ENCODE data around the gene CRIM1.

CRIM1 gene

DNA sequence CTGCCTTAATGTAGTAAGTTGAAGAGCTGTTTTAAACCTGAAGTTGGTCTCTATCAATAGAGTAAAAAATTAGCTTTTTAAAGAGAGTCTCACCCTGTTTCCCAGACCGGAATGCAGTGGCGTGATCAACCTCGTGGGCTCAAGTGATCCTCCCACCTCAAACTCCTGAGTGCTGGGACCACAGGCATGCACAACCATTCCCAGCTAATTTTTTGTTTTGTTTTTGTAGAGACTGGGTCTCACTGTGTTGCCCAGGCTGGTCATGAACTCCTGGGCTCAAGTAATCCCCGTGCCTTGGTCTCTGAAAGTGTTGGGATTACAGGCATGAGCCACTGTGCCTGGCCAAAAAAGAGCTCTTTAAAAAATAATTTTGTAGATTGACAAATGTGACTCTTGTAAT lies 40.3 kb downstream of the CRIM1 start:
- Histone ChIP-seq H3K36me3 (replicated peaks in 1 of 2; ENCODE audit: control insufficient read depth in 2 of 2, insufficient read depth in 2 of 2, low read length in 2 of 2) (no peaks in the 10 kb centered on the region), H2BK5ac (ENCODE audit: low read length) (no peak overlapping the region), H3K4me3 (ENCODE audit: low read length in 2 of 2) (no peak overlapping the region), H2BK12ac (ENCODE audit: low read length) (no peak overlapping the region), H3K4me2 (ENCODE audit: insufficient read depth, low read length, poor library complexity, severe bottlenecking) (no peak overlapping the region), H3K9me3 (replicated peaks in 1 of 2; ENCODE audit: control insufficient read depth in 2 of 2, insufficient read depth in 1 of 2, low read depth in 1 of 2, low read length in 2 of 2) (no peaks in the 10 kb centered on the region), H3K79me1 (ENCODE audit: low read depth, low read length) (no peaks in the 10 kb centered on the region), H3K14ac (ENCODE audit: low read length) (no peak overlapping the region), H4K8ac (ENCODE audit: low read depth, low read length) (no peak overlapping the region), H2BK15ac (ENCODE audit: low read length) (no peak overlapping the region), H3K27ac (replicated peaks; ENCODE audit: low read length) (no peak overlapping the region), H3K4ac (ENCODE audit: low read length) (no peak overlapping the region), H3K27me3 (ENCODE audit: control insufficient read depth in 3 of 3, insufficient read depth in 3 of 3, low read depth in 1 of 3, low read length in 3 of 3) (no peaks in the 10 kb centered on the region), H4K91ac (ENCODE audit: low read depth, low read length, poor library complexity) (no peak overlapping the region), H3K4me1 (ENCODE audit: control insufficient read depth in 2 of 2, insufficient read depth in 1 of 2, low read depth in 1 of 2, low read length in 2 of 2) (peaks cover 2 to 5% of the 10 kb centered on the region in 2 donors), H2BK120ac (ENCODE audit: low read depth, low read length) (no peak overlapping the region), H2AK5ac (ENCODE audit: low read depth, low read length) (no peak overlapping the region), H3K9ac (ENCODE audit: low read depth, low read length, poor library complexity) (no peak overlapping the region), H2AFZ (ENCODE audit: low read length) (no peak overlapping the region), H3K23ac (ENCODE audit: low read depth, low read length, poor library complexity) (no peak overlapping the region), H3K18ac (ENCODE audit: low read length) (no peak overlapping the region)
- no peak for DNase-seq (ENCODE audit: low spot score)
- no CpG with 5 or more reads among the region's 4 CpGs for WGBS, 2 donors (ENCODE audit: extremely low coverage in 2 of 2, insufficient read length in 2 of 2, insufficient replicate concordance in 1 of 2)

DNA sequence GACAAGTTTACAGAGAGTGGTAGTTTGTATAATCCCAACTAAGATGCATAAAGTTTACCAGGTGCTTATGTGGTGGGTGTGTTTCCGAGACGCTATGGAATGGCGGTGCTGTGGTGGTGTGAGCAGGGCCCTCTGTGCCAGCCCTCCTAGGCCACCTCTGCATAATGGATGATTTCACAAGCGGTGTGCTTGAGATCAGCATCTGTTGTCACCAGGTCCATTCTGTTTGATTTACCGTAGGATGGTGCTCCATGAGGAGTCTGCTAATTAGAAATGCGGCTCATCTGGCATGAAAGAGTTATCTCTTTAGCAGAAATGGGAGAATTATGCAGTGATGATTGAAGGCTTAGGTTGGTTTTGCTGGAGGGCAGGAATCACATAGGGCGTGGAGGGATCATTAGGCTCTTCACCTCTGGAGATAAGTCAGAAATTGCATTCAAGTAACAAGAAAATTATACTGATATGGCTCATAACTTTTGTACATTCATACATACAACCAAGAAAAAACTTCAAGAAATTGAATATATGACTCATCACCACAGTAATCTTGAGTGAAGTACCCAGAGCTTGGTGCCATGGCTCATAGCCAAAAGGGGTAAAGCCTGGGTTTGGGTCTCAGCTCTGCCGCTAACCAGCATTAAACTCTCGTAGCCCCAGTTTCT lies 41.4 kb downstream of the CRIM1 start:
- Histone ChIP-seq H2BK5ac (ENCODE audit: low read length) (no peak overlapping the region), H3K14ac (ENCODE audit: low read length) (no peak overlapping the region), H3K23ac (ENCODE audit: low read depth, low read length, poor library complexity) (no peak overlapping the region), H2BK120ac (ENCODE audit: low read depth, low read length) (no peak overlapping the region), H3K4ac (ENCODE audit: low read length) (no peak overlapping the region), H2AFZ (ENCODE audit: low read length) (no peak overlapping the region), H3K9me3 (replicated peaks in 1 of 2; ENCODE audit: control insufficient read depth in 2 of 2, insufficient read depth in 1 of 2, low read depth in 1 of 2, low read length in 2 of 2) (no peaks in the 10 kb centered on the region), H3K27ac (replicated peaks; ENCODE audit: low read length) (no peak overlapping the region), H3K36me3 (replicated peaks in 1 of 2; ENCODE audit: control insufficient read depth in 2 of 2, insufficient read depth in 2 of 2, low read length in 2 of 2) (no peaks in the 10 kb centered on the region), H2BK15ac (ENCODE audit: low read length) (no peak overlapping the region), H3K9ac (ENCODE audit: low read depth, low read length, poor library complexity) (no peak overlapping the region), H3K4me1 (ENCODE audit: control insufficient read depth in 2 of 2, insufficient read depth in 1 of 2, low read depth in 1 of 2, low read length in 2 of 2) (peaks cover 2 to 5% of the 10 kb centered on the region in 2 donors), H4K8ac (ENCODE audit: low read depth, low read length) (no peak overlapping the region), H3K4me2 (ENCODE audit: insufficient read depth, low read length, poor library complexity, severe bottlenecking) (no peak overlapping the region), H3K27me3 (ENCODE audit: control insufficient read depth in 3 of 3, insufficient read depth in 3 of 3, low read depth in 1 of 3, low read length in 3 of 3) (no peaks in the 10 kb centered on the region), H2AK5ac (ENCODE audit: low read depth, low read length) (no peak overlapping the region), H2BK12ac (ENCODE audit: low read length) (no peak overlapping the region), H3K18ac (ENCODE audit: low read length) (no peak overlapping the region), H3K4me3 (ENCODE audit: low read length in 2 of 2) (no peak overlapping the region), H3K79me1 (ENCODE audit: low read depth, low read length) (no peaks in the 10 kb centered on the region), H4K91ac (ENCODE audit: low read depth, low read length, poor library complexity) (no peak overlapping the region)
- no CpG with 5 or more reads among the region's 9 CpGs for WGBS, 2 donors (ENCODE audit: extremely low coverage in 2 of 2, insufficient read length in 2 of 2, insufficient replicate concordance in 1 of 2)
- DNase-seq (ENCODE audit: low spot score), result no peak

DNA sequence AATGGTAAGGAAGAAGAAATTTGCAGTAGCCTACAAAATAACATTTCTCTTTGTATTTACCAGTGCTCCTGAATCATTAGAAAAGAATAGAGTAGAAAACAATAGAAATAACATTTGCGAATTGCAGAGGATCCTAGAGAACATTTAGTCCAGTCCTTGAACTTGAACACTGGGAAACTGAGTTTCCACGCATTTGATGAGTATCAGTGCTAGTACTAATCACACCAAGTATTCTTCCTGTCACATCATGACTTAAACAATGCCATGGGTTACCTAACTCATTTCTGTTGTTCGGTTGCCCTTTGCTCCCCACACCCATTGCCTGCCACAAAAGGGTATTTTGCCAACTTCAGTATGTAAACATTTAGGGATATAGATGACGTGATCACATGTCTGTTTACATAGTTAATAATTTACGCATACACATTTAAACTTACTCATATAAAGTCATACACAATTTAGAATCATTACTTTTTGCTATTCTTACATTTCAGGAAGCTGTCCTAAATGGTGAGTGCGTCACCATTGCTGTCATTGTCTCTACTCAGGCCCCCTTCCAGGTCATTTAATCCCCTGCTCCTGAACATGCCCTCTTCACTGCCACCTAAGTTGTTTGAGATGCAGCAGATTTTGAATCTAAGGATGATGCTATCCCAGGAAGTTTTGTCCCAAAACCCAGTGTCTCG lies 42.3 kb downstream of the CRIM1 start:
- Histone ChIP-seq H3K36me3 (replicated peaks in 1 of 2; ENCODE audit: control insufficient read depth in 2 of 2, insufficient read depth in 2 of 2, low read length in 2 of 2) (no peaks in the 10 kb centered on the region), H3K9ac (ENCODE audit: low read depth, low read length, poor library complexity) (no peak overlapping the region), H3K27me3 (ENCODE audit: control insufficient read depth in 3 of 3, insufficient read depth in 3 of 3, low read depth in 1 of 3, low read length in 3 of 3) (no peaks in the 10 kb centered on the region), H2AK5ac (ENCODE audit: low read depth, low read length) (no peak overlapping the region), H4K91ac (ENCODE audit: low read depth, low read length, poor library complexity) (no peak overlapping the region), H3K23ac (ENCODE audit: low read depth, low read length, poor library complexity) (no peak overlapping the region), H3K4me3 (ENCODE audit: low read length in 2 of 2) (no peak overlapping the region), H3K18ac (ENCODE audit: low read length) (no peak overlapping the region), H2AFZ (ENCODE audit: low read length) (no peak overlapping the region), H3K27ac (replicated peaks; ENCODE audit: low read length) (no peak overlapping the region), H3K4me1 (ENCODE audit: control insufficient read depth in 2 of 2, insufficient read depth in 1 of 2, low read depth in 1 of 2, low read length in 2 of 2) (peaks cover 0 to 3% of the 10 kb centered on the region in 2 donors), H3K4ac (ENCODE audit: low read length) (no peak overlapping the region), H2BK5ac (ENCODE audit: low read length) (no peak overlapping the region), H2BK15ac (ENCODE audit: low read length) (no peak overlapping the region), H3K79me1 (ENCODE audit: low read depth, low read length) (no peaks in the 10 kb centered on the region), H3K14ac (ENCODE audit: low read length) (no peak overlapping the region), H2BK120ac (ENCODE audit: low read depth, low read length) (no peak overlapping the region), H2BK12ac (ENCODE audit: low read length) (no peak overlapping the region), H3K9me3 (replicated peaks in 1 of 2; ENCODE audit: control insufficient read depth in 2 of 2, insufficient read depth in 1 of 2, low read depth in 1 of 2, low read length in 2 of 2) (no peaks in the 10 kb centered on the region), H3K4me2 (ENCODE audit: insufficient read depth, low read length, poor library complexity, severe bottlenecking) (no peak overlapping the region), H4K8ac (ENCODE audit: low read depth, low read length) (no peak overlapping the region)
- no CpG with 5 or more reads among the region's 7 CpGs for WGBS, 2 donors (ENCODE audit: extremely low coverage in 2 of 2, insufficient read length in 2 of 2, insufficient replicate concordance in 1 of 2)
- DNase-seq (ENCODE audit: low spot score), result no peak

DNA sequence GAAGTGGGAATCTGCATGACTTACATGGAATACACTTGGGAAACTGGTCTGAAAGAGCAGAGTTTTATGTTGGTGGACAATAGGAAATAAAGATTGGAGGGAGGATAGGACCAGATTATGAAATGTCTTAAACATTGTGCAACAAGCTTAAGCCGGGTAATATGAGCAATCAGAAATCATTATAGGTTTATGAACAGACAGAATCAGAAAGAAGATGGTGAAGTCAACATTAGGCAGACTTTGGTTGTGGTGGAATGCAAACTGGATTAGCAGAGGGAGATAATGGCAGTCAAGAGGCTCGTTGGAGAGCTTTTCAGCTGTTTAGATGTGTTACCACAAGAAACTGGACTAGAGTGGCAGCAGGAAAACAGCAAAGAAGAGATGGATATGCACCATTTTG lies 43.5 kb downstream of the CRIM1 start:
- Histone ChIP-seq H3K4me3 (ENCODE audit: low read length in 2 of 2) (no peak overlapping the region), H2BK5ac (ENCODE audit: low read length) (no peak overlapping the region), H3K18ac (ENCODE audit: low read length) (no peak overlapping the region), H3K4ac (ENCODE audit: low read length) (no peak overlapping the region), H2AFZ (ENCODE audit: low read length) (no peak overlapping the region), H3K14ac (ENCODE audit: low read length) (no peak overlapping the region), H2AK5ac (ENCODE audit: low read depth, low read length) (no peak overlapping the region), H4K8ac (ENCODE audit: low read depth, low read length) (no peak overlapping the region), H3K4me2 (ENCODE audit: insufficient read depth, low read length, poor library complexity, severe bottlenecking) (no peak overlapping the region), H3K9ac (ENCODE audit: low read depth, low read length, poor library complexity) (no peak overlapping the region), H3K27me3 (ENCODE audit: control insufficient read depth in 3 of 3, insufficient read depth in 3 of 3, low read depth in 1 of 3, low read length in 3 of 3) (no peaks in the 10 kb centered on the region), H3K23ac (ENCODE audit: low read depth, low read length, poor library complexity) (no peak overlapping the region), H3K4me1 (ENCODE audit: control insufficient read depth in 2 of 2, insufficient read depth in 1 of 2, low read depth in 1 of 2, low read length in 2 of 2) (no peaks in the 10 kb centered on the region), H2BK12ac (ENCODE audit: low read length) (no peak overlapping the region), H3K27ac (replicated peaks; ENCODE audit: low read length) (no peak overlapping the region), H3K9me3 (replicated peaks in 1 of 2; ENCODE audit: control insufficient read depth in 2 of 2, insufficient read depth in 1 of 2, low read depth in 1 of 2, low read length in 2 of 2) (no peaks in the 10 kb centered on the region), H4K91ac (ENCODE audit: low read depth, low read length, poor library complexity) (no peak overlapping the region), H3K36me3 (replicated peaks in 1 of 2; ENCODE audit: control insufficient read depth in 2 of 2, insufficient read depth in 2 of 2, low read length in 2 of 2) (no peaks in the 10 kb centered on the region), H3K79me1 (ENCODE audit: low read depth, low read length) (no peaks in the 10 kb centered on the region), H2BK120ac (ENCODE audit: low read depth, low read length) (no peak overlapping the region), H2BK15ac (ENCODE audit: low read length) (no peak overlapping the region)
- WGBS, 2 donors (ENCODE audit: extremely low coverage in 2 of 2, insufficient read length in 2 of 2, insufficient replicate concordance in 1 of 2), result no CpG with 5 or more reads among the region's 2 CpGs
- DNase-seq (ENCODE audit: low spot score), result no peak
